ENCODE data around the gene HCFC1R1. TPM values are rescaled to one million over a fixed set of nuclear protein-coding genes. Genes with fewer than 3 reads are reported as not detected.

The HCFC1R1 gene
- total and polyA plus RNA-seq, 2 donors from 2014 or later: 61.3 to 332 TPM

DNA sequence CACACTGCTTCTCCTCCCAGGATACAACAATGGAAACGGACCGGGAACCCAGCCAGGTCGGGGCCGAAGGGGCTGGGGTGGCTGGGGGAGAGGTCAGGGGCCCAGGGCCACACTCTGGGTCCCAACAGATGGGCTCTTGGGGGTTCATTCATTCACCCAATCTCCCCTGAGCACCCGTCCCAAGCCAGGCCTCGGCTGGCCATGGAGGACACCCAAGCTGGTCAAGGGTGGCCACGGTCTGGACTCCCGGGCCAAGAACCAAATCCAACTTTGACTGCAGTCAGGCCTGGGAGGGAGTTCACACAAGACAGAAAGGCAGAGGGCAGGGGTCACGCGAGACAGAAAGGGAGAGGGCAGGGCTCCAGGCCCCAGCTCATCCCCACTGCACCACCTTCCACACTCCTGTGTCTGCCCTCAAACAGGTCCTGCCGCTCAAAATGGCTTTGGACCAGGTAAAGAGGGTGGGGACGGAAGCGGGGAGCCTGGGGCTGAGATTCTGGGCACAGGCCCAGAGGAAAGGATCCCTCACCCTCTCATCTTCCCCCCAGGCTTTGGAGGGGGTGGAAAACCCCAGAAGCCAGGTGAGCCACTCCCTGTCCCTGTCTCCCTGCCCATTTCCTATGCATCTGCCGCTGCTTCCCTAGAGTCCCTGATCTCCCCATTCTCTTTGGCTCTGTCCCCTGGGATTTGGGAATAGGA, 31.2 kb downstream of the HCFC1R1 start:
- DNase-seq: no peak
- Histone ChIP-seq H3K36me3 (ENCODE audit: control insufficient read depth in 2 of 3, insufficient read depth in 3 of 3, low read length in 3 of 3) (no peaks in the 10 kb centered on the region), H3K9me3 (ENCODE audit: control insufficient read depth in 2 of 3, insufficient read depth in 1 of 3, low read length in 3 of 3) (no peaks in the 10 kb centered on the region), H3K4me1 (ENCODE audit: control insufficient read depth in 2 of 3, insufficient read depth in 2 of 3, low read depth in 1 of 3, low read length in 3 of 3) (no peaks in the 10 kb centered on the region), H3K27ac (ENCODE audit: low read depth in 2 of 2, low read length in 2 of 2) (no peak overlapping the region), H3K4me3 (ENCODE audit: low read length in 3 of 3) (no peak overlapping the region), H3K27me3 (ENCODE audit: control insufficient read depth, insufficient read depth, low read length) (no peaks in the 10 kb centered on the region), H3K9ac (ENCODE audit: low read length in 3 of 3) (no peak overlapping the region)
- FAIRE-seq: no peak
- intact Hi-C loops (cut with DNase I): no loop called here
- TF ChIP-seq, protein P1, sequence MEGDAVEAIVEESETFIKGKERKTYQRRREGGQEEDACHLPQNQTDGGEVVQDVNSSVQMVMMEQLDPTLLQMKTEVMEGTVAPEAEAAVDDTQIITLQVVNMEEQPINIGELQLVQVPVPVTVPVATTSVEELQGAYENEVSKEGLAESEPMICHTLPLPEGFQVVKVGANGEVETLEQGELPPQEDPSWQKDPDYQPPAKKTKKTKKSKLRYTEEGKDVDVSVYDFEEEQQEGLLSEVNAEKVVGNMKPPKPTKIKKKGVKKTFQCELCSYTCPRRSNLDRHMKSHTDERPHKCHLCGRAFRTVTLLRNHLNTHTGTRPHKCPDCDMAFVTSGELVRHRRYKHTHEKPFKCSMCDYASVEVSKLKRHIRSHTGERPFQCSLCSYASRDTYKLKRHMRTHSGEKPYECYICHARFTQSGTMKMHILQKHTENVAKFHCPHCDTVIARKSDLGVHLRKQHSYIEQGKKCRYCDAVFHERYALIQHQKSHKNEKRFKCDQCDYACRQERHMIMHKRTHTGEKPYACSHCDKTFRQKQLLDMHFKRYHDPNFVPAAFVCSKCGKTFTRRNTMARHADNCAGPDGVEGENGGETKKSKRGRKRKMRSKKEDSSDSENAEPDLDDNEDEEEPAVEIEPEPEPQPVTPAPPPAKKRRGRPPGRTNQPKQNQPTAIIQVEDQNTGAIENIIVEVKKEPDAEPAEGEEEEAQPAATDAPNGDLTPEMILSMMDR (IDR thresholded peaks at IDR 0.05; ENCODE audit: borderline replicate concordance, extremely low read depth, insufficient read depth): no peak

DNA sequence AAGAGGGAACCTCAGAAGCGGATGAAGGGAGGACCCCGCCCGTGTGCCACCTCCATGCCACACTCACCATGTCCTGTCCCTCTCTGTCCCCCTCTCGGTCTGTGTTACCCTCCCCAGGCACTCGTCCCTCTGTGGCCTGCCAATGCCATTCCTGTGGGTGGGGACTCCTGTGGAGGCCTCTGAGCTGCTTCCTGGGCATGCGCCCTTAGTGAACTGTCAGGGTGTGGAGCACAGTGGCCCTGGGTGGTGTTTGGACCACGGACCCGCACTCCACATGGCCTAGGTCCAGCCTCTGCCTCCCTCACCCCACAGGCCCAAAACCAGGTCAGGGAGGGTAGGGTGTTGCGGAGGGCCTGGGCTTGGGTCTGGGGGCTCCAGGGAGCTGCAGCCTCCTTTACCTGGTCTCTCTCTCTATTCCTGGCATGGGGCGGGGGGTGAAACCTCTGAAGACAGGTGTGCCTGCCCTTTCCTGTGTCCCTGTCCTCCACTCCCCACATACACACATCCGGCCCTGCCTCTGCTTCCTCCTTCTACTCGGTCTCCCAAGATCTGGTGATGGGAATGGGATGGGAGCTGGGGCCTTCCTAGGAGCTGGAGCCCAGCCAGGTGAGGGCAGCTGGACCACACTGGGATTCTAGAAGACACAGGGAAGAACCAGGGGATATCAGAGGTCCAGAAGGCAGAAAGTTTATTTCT, 32.0 kb downstream of the HCFC1R1 start:
- DNase-seq: no peak
- no peaks in the 10 kb centered on the region for H3K27me3 ChIP-seq (ENCODE audit: control insufficient read depth, insufficient read depth, low read length)
- no peaks in the 10 kb centered on the region for H3K9me3 ChIP-seq (ENCODE audit: control insufficient read depth in 2 of 3, insufficient read depth in 1 of 3, low read length in 3 of 3)
- H3K4me3 ChIP-seq (ENCODE audit: low read length in 3 of 3): no peak overlapping the region
- FAIRE-seq: no peak
- intact Hi-C loops (cut with DNase I): no loop called here
- no peaks in the 10 kb centered on the region for H3K36me3 ChIP-seq (ENCODE audit: control insufficient read depth in 2 of 3, insufficient read depth in 3 of 3, low read length in 3 of 3)
- no peaks in the 10 kb centered on the region for H3K4me1 ChIP-seq (ENCODE audit: control insufficient read depth in 2 of 3, insufficient read depth in 2 of 3, low read depth in 1 of 3, low read length in 3 of 3)
- no peak overlapping the region for H3K27ac ChIP-seq (ENCODE audit: low read depth in 2 of 2, low read length in 2 of 2)
- TF ChIP-seq, protein P1 (IDR thresholded peaks at IDR 0.05; ENCODE audit: borderline replicate concordance, extremely low read depth, insufficient read depth): no peak
- no peak overlapping the region for H3K9ac ChIP-seq (ENCODE audit: low read length in 3 of 3)

DNA sequence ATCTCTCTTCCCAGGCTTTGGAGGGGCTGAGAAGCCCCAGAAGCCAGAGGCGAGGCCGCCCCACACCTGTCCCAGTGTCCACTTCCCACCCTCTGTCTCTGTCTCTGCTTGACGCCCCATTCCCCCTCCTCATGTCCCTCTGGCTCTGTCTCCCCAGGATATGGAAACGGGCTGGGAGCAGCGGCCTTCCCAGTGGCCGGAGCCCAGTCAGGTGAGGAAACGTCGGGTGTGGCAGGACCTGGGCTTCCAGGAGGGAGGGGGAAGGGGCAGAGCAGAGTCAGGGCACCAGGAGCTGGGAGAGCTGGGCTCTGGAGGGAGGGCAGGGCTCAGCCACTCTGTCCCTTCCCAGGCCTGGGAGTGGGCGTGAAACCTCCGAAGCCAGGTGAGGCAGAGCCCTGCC, 32.9 kb downstream of the HCFC1R1 start:
- H3K27ac ChIP-seq (ENCODE audit: low read depth in 2 of 2, low read length in 2 of 2): no peak overlapping the region
- H3K4me1 ChIP-seq (ENCODE audit: control insufficient read depth in 2 of 3, insufficient read depth in 2 of 3, low read depth in 1 of 3, low read length in 3 of 3): no peaks in the 10 kb centered on the region
- no peaks in the 10 kb centered on the region for H3K27me3 ChIP-seq (ENCODE audit: control insufficient read depth, insufficient read depth, low read length)
- no peaks in the 10 kb centered on the region for H3K9me3 ChIP-seq (ENCODE audit: control insufficient read depth in 2 of 3, insufficient read depth in 1 of 3, low read length in 3 of 3)
- H3K4me3 ChIP-seq (ENCODE audit: low read length in 3 of 3): no peak overlapping the region
- no peak for DNase-seq
- H3K9ac ChIP-seq (ENCODE audit: low read length in 3 of 3): no peak overlapping the region
- FAIRE-seq: no peak
- no peaks in the 10 kb centered on the region for H3K36me3 ChIP-seq (ENCODE audit: control insufficient read depth in 2 of 3, insufficient read depth in 3 of 3, low read length in 3 of 3)
- intact Hi-C loops (cut with DNase I): no loop called here
- TF ChIP-seq, protein P1 (IDR thresholded peaks at IDR 0.05; ENCODE audit: borderline replicate concordance, extremely low read depth, insufficient read depth): no peak
